Transverse colon (tissue), 4 donors: ENCODE measurements around the gene LRCOL1. TPM values are rescaled to one million over a fixed set of nuclear protein-coding genes. Genes with fewer than 3 reads are reported as not detected.

Experiments used
- DNase-seq: peaks from one replicate; pipeline ENCODE4 v3.0.0-alpha.2; 2019
- H3K27ac ChIP-seq, 4 donors: fragments of 200-600 bp; sonication (generic); 2 replicates each; pipeline ENCODE4 v1.5.1; 2016 to 2018; ENCODE audit warnings: inconsistent platforms in 4 of 4
- H3K27me3 ChIP-seq: fragments of 200-600 bp; sonication (generic); 2 replicates; pipeline ENCODE4 v1.5.1; 2017; ENCODE audit warnings: inconsistent platforms
- H3K36me3 ChIP-seq, 4 donors: fragments of 200-600 bp; sonication (generic); 2 replicates each; pipeline ENCODE4 v1.5.1; 2017 to 2019; ENCODE audit warnings: inconsistent platforms in 4 of 4
- H3K4me1 ChIP-seq, 4 donors: fragments of 200-600 bp; sonication (generic); 2 replicates each; pipeline ENCODE4 v1.5.1; 2017 to 2020; ENCODE audit warnings: inconsistent platforms in 4 of 4
- H3K4me3 ChIP-seq, 4 donors: fragments of 200-600 bp; sonication (generic); 1 replicate in 1 of 4; 2 replicates in 3 of 4; pipeline versions ENCODE4 v1.5.1 to v1.6.1; 2017 to 2019; ENCODE audit warnings: inconsistent platforms in 4 of 4
- H3K9me3 ChIP-seq, 2 donors: fragments of 200-600 bp; sonication (generic); 2 replicates each; pipeline ENCODE4 v1.5.1; 2017 to 2019; ENCODE audit warnings: inconsistent platforms in 2 of 2
- EP300 ChIP-seq: sonication (generic); formaldehyde crosslinking; IDR thresholded peaks from one replicate; pipeline ENCODE4 v1.6.1; 2017; ENCODE audit warnings: antibody characterized with exemption, low read depth
- POLR2A ChIP-seq: fragments of 450-650 bp; IDR thresholded peaks from one replicate; pipeline ENCODE4 v1.6.1; 2016; ENCODE audit warnings: antibody characterized with exemption, mild to moderate bottlenecking, moderate library complexity
- POLR2AphosphoS5 ChIP-seq, 3 donors: sonication (generic); formaldehyde crosslinking; IDR thresholded peaks; one replicate each; pipeline ENCODE4 v1.6.1; 2016; ENCODE audit warnings: antibody characterized with exemption in 3 of 3
- WGBS, 2 donors: methylation state at CpG; one replicate each; pipeline ENCODE4 v1.1.5; 2018; ENCODE audit warnings: low coverage in 1 of 2; 5-methylcytosine and 5-hydroxymethylcytosine counted together
- in situ Hi-C, 4 donors: fragments of 200-750 bp; cut with MboI; loops; one replicate each; pipeline versions ENCODE4 v1.15.0 to v1.15.1; 2017; ENCODE audit warnings: low sequenced_read_pairs in 3 of 4, low pct_ligation_motif_present in 1 of 4, low pct_unique_long_range_greater_than_20kb in 1 of 4
- intact Hi-C: fragments of 100-400 bp; cut with DNase I; formaldehyde crosslinking; loops from one replicate; pipeline ENCODE4 v1.15.1; 2023; ENCODE audit warnings: low total_unique reads
- total RNA-seq, 4 donors: library from RNA; depleted of rRNA; stranded (reverse); fragments of >200 nt; gene quantifications; one replicate each; pipeline ENCODE4 v1.1.0, GENCODE V29; 2016
- TF ChIP-seq, protein P1 (sequence below), 5 experiments: fragments of 200-600 bp in 3 of 5; fragments of 450-650 bp in 2 of 5; sonication (generic) in 3 of 5; IDR thresholded peaks; 1 replicate in 2 of 5; 2 replicates in 3 of 5; pipeline ENCODE4 v1.5.1; 2016 to 2017; ENCODE audit warnings: antibody characterized with exemption in 5 of 5, inconsistent platforms in 3 of 5, mild to moderate bottlenecking in 2 of 5, moderate library complexity in 1 of 5

LRCOL1 gene
- total RNA-seq, 4 donors from 2014 or later: not detected

DNA sequence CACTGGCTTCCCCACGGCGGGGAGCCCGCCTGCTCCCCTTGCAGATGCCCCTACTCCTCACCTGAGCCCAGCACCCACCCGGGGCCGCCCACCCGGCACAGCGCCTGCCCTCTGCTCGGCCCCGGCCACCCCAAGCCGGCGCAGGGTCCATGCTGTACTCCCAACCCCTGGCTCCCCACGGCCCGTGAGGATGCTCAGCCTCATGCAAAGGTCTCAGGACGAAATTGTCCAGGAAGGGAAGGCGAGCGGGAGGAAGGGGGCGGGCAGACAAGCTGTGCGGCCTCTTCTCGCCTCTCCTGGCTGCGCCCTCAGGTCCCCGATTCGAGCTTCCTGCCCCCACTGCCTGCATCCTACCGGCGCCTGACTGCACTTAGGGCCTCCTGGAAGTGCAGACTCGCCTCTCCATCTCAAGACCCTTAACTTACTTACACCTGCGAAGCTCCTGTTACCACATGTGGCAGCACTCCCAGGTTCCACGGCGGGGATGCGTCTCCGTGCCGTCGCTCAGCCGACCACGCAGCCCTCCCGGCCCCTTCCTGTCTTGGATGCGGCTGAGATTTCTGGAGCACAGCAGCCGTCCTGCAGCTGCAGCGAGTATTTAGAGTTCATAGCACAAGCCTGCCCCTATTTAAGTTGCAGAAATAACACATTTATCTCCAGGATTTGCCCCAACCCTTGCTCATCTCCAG lies 18.0 kb downstream of the LRCOL1 start:
- in situ Hi-C loops (no loop called here), intact Hi-C loops (no loop called here)
- Histone ChIP-seq H3K4me3 (no peak overlapping the region), H3K27me3 (peaks cover 11% of the 10 kb centered on the region), H3K4me1 (peaks cover 2 to 7% (median 6%) of the 10 kb centered on the region in 4 donors), H3K36me3 (no peaks in the 10 kb centered on the region), H3K9me3 (no peaks in the 10 kb centered on the region), H3K27ac (no peak overlapping the region)
- DNase-seq: no peak
- WGBS, 2 donors: 90 to 92% methylated on average over 4 to 34 of the region's 38 CpGs
- TF ChIP-seq POLR2A: no peak
- TF ChIP-seq POLR2AphosphoS5 (IDR thresholded peaks at IDR 0.05): no peak
- no peak for TF ChIP-seq EP300
- TF ChIP-seq, protein P1, sequence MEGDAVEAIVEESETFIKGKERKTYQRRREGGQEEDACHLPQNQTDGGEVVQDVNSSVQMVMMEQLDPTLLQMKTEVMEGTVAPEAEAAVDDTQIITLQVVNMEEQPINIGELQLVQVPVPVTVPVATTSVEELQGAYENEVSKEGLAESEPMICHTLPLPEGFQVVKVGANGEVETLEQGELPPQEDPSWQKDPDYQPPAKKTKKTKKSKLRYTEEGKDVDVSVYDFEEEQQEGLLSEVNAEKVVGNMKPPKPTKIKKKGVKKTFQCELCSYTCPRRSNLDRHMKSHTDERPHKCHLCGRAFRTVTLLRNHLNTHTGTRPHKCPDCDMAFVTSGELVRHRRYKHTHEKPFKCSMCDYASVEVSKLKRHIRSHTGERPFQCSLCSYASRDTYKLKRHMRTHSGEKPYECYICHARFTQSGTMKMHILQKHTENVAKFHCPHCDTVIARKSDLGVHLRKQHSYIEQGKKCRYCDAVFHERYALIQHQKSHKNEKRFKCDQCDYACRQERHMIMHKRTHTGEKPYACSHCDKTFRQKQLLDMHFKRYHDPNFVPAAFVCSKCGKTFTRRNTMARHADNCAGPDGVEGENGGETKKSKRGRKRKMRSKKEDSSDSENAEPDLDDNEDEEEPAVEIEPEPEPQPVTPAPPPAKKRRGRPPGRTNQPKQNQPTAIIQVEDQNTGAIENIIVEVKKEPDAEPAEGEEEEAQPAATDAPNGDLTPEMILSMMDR (IDR thresholded peaks at IDR 0.05): no peak

DNA sequence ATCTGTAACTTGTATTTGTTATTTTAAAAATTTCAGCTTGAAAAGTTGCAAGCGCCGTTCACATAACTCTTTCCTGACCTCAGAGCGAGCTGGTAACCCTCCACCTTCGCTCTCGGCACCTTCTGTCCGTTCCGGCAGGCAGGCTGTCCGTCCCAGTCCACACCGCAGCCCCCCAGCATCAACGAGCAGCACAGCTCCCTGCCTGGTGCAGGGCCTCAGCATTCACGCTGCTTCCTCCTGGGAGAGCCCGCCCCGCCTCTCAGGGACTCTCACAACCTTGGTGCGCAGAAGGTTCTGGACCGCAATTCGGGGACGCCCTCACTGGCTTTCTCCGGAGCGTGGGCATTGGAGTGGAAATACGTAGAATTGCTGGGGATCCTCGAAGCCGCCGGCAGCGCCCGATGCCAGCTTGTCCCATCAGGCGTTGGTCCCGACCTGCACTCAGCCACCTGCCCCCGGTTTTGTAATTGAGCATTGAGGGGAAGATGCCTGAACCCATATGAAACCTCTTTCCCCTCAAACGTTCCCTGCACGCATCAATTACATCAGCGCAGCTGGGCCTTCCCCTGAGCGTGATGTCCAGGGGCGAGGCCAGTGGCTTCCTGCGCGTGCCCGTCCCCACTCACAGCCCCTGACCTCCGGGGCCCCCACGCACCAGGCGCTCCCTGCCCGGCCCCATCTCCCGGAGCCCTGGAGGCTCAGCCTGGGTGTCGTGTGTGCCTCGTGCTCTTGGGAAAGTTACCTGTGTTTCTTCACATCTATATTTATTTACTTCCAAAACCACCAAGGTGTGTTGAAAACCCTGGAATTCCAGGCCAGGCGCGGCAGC lies 19.1 kb downstream of the LRCOL1 start:
- WGBS, 2 donors: 92% methylated on average over 5 to 45 of the region's 45 CpGs
- no peaks in the 10 kb centered on the region for H3K9me3 ChIP-seq
- H3K36me3 ChIP-seq: no peaks in the 10 kb centered on the region
- in situ Hi-C loops (no loop called here), intact Hi-C loops (no loop called here)
- TF ChIP-seq POLR2AphosphoS5 (IDR thresholded peaks at IDR 0.05) (no peak), EP300 (no peak), POLR2A (no peak)
- TF ChIP-seq, protein P1 (IDR thresholded peaks at IDR 0.05): no peak
- peaks cover 2 to 7% (median 5%) of the 10 kb centered on the region in 4 donors for H3K4me1 ChIP-seq
- peaks cover 10% of the 10 kb centered on the region for H3K27me3 ChIP-seq
- no peak overlapping the region for H3K4me3 ChIP-seq
- no peak overlapping the region for H3K27ac ChIP-seq
- no peak for DNase-seq

DNA sequence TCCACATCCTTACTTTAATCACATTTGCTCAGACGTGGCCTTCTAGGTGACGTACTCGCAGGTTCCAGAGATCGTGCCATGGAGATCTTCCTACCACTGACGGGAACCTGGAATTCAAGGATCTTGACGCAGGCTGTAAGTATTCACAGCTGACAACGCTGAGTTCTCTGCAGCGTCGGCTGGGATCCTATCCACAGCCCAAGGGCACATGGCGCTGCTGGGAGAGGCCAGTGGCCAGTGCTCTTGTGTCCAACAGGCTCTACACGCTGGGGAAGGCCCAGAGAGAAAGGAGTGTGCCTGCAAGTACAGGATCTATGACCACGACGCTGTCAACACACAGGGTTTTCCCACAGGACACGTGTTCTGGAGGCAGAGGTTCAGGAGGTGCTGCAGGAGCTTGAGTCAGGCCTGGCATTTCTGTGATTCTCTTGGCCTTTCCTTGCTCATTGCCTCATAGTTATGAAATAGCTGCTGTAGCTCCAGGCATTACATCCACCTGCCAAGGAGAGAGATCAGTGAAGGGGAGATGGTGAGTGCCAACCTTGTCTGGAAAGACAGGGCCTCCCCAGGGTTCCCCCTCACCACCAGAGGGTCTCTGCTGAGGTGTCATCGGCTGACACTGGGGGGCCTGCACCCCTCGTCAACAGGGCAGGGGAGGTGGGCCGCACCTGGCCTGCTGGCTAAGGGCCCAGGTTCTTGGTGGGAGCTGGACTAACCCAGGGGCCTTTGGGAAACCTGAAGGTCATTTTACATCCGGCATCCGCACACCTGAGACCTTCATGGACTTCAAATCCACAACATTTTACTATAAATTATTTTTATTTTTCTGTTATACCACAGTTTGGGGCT lies 21.3 kb downstream of the LRCOL1 start:
- H3K9me3 ChIP-seq: no peaks in the 10 kb centered on the region
- no peak for DNase-seq
- in situ Hi-C loops (no loop called here), intact Hi-C loops (no loop called here)
- 91 to 93% methylated on average over 5 to 19 of the region's 19 CpGs for WGBS, 2 donors
- H3K36me3 ChIP-seq: no peaks in the 10 kb centered on the region
- H3K4me3 ChIP-seq: no peak overlapping the region
- no peaks in the 10 kb centered on the region for H3K27me3 ChIP-seq
- H3K27ac ChIP-seq: no peak overlapping the region
- no peak for TF ChIP-seq POLR2A
- H3K4me1 ChIP-seq: peaks cover 2 to 6% (median 4%) of the 10 kb centered on the region in 4 donors

DNA sequence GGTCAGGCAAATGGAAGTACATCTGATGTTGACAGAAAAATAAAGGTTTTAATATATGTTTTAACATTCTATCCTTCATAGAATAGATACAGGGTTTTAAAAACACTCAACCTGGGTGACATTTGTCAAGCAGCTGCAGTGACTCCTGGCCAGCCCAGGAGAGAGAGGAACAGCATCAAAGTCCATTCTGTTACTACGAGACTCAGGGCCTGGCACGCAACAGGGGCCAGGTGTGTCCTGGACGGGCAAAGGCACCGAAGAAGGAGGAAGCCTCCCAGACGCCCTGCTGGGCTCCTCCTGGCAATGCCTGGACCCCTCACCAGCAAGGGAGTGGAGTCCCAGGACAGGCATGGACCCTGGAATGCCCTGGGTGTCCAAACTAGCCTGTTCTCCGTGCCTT lies 22.1 kb downstream of the LRCOL1 start:
- TF ChIP-seq POLR2AphosphoS5 (IDR thresholded peaks at IDR 0.05) (no peak), EP300 (no peak), POLR2A (no peak)
- TF ChIP-seq, protein P1 (IDR thresholded peaks at IDR 0.05): no peak
- H3K36me3 ChIP-seq: no peaks in the 10 kb centered on the region
- DNase-seq: no peak
- in situ Hi-C loops: no loop called here
- no peak overlapping the region for H3K4me3 ChIP-seq
- H3K27me3 ChIP-seq: no peaks in the 10 kb centered on the region
- WGBS, 2 donors: 61 to 66% methylated on average over 3 to 6 of the region's 6 CpGs
- no peak overlapping the region for H3K27ac ChIP-seq
- intact Hi-C loops: no loop called here
- H3K9me3 ChIP-seq: no peaks in the 10 kb centered on the region
- H3K4me1 ChIP-seq: peaks cover 0 to 1% (median under 1%) of the 10 kb centered on the region in 4 donors
